HFF-Myc (cell line): ENCODE data around the gene UBE3B.

Source experiments
- DNase-seq: peaks from one replicate; pipeline ENCODE4 v3.0.0-alpha.2; 2011; ENCODE audit warnings: low read depth; ENCODE audit errors: extremely low read depth
- H3K4me3 ChIP-seq: replicated peaks from 2 replicates; pipeline ENCODE4 v1.5.1; 2011; ENCODE audit warnings: low read depth, mild to moderate bottlenecking, control low read depth, low read length
- TF ChIP-seq, protein P1 (sequence below): IDR thresholded peaks from 2 replicates; pipeline ENCODE4 v1.5.1; 2012; ENCODE audit warnings: mild to moderate bottlenecking, low read depth, low read length, control low read depth; ENCODE audit errors: missing control alignments

The UBE3B gene

DNA sequence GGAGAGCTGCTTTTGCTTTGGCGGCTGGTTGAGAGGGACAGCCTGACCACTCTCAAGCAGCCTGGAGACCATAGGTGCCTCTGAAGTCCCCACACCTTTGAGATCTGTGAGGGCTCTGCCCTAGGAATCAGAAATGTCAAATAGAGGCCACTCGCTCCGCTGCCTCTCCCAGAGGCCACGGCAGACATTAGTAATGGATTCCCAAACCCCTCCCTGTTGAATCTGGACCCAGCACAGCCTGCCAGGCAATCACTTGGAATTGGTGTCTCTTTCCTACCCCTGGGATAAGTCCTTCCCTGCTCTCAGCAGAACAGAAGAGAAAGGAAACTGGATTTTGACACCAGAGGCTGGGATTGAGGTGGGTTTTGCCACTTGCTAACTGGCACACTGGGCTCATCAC lies 70.8 kb downstream of the UBE3B start:
- DNase-seq: no peak
- TF ChIP-seq, protein P1, sequence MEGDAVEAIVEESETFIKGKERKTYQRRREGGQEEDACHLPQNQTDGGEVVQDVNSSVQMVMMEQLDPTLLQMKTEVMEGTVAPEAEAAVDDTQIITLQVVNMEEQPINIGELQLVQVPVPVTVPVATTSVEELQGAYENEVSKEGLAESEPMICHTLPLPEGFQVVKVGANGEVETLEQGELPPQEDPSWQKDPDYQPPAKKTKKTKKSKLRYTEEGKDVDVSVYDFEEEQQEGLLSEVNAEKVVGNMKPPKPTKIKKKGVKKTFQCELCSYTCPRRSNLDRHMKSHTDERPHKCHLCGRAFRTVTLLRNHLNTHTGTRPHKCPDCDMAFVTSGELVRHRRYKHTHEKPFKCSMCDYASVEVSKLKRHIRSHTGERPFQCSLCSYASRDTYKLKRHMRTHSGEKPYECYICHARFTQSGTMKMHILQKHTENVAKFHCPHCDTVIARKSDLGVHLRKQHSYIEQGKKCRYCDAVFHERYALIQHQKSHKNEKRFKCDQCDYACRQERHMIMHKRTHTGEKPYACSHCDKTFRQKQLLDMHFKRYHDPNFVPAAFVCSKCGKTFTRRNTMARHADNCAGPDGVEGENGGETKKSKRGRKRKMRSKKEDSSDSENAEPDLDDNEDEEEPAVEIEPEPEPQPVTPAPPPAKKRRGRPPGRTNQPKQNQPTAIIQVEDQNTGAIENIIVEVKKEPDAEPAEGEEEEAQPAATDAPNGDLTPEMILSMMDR: no peak
- no peak overlapping the region for H3K4me3 ChIP-seq

DNA sequence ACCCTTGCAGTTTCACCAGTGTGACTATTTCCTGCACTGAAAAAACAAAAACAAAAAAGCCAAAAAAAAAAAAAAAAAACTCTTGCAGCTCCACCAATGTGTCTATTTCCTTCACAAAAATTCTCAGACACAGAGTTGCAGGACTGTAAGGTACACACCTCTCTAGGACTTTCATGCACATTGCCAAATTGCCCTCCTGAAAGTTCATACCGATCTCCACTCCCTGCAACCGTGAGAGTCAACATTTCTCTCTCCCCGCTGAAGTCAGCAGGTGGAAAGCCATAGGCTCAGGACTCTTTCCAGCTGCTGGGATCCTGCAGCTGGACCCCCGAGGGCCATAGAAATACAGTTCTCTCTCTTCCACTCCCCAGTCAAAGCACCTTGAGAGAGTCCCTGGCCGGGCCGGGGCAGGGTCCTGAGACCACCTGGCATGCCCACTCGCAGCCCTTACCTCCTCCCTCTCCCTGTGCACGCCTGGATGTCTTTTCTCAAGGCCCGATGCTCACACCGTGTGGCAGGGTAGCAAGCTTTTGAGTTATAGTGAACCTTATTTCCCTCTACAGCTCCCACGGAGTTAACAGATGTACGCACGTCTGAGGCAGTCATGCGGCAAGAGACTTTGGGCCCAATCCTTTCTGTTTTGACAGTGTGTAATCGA lies 72.3 kb downstream of the UBE3B start:
- no peak for DNase-seq
- H3K4me3 ChIP-seq: no peak overlapping the region
- TF ChIP-seq, protein P1: no peak

GRCh38 chr12:109550281-109550680 lies 72.8 kb downstream of the UBE3B start:
- DNase-seq: no peak
- no peak overlapping the region for H3K4me3 ChIP-seq
- TF ChIP-seq, protein P1: no peak

GRCh38 chr12:109551108-109551507 lies 73.7 kb downstream of the UBE3B start:
- TF ChIP-seq, protein P1: no peak
- H3K4me3 ChIP-seq: no peak overlapping the region
- no peak for DNase-seq

- no peak overlapping the region for H3K4me3 ChIP-seq
- DNase-seq: no peak
- TF ChIP-seq, protein P1: no peak
These were observed 75.5 kb downstream of the UBE3B start for GRCh38 chr12:109552971-109553370.

DNA sequence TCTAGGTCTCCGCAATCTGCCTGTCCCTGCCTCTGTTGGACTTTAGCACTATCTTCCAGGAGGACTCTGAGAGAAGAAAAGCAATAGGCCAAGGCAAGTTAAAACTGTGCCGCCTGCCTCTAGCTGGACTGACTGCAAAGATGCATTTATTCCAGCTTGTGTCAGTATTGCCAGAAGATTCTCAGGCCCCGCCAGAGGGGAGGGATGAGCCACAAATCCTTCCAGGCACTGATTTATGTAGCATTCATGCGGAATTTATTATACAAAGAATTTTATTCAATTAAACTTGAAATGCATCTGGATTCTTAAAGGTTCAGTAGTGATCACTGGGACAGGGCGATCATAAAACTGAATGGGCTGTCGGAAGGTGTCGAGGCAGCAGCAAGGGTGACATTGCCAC lies 76.0 kb downstream of the UBE3B start:
- TF ChIP-seq, protein P1: no peak
- no peak for DNase-seq
- no peak overlapping the region for H3K4me3 ChIP-seq
